GM18505 (cell line): ENCODE results near the gene HOOK2.
A peak's percentile ranks its signal among the peaks of the same experiment; 100 is the strongest.
"Not testable (repeated sequence)": the region's sequence is repeated elsewhere in the genome, so short reads cannot be mapped to it uniquely, and the experiment has no call there.

ENCODE experiments used
- ATAC-seq: cut with Tn5 transposase; IDR thresholded peaks from one replicate; pipeline ENCODE4 v1.9.1; 2021; ENCODE audit not compliant: unreplicated experiment
- POLR2A ChIP-seq: IDR thresholded peaks from 4 replicates; pipeline ENCODE4 v1.6.1; 2011; ENCODE audit warnings: borderline replicate concordance; ENCODE audit not compliant: insufficient read depth, insufficient read length; ENCODE audit errors: extremely low read depth

The HOOK2 gene

DNA sequence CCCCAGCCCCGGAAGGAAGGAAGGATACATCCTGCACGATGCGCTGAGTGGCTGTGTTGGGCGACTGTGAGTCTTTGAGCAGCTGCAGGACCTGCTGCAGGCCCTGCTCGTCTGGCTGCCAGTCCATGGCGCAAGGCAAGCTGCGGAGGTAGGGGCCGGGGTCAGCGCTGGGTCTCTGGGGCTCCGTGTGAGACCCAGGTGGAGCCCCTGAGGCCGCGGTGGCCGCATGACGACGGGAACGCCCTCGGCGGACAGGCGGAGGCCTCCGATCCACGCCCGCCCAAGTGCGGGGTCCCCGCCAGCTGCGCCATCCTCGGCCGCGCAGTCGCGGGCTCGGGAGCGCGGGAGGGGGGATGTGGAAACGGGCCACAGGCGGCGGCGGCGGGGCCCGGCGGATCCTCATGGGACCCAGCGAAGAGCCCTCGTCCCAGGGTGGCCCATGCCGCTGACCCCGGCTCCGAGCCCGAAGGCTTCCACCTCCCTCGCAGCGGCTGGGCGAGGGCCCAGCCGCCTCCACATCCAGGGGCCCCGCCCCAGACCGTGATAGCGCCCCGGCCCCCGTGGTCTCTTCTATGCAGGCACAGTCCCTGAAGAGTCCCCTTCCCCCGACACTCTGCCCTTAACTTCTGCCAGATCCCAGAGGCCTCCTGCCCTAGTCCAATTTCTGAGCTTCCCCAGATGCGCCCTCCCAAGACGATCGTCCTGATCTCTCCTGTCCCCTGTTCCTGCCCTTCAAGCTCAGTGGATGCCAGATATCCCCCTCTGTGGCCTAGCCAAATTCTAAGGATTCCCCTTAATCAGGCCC is 54.3 kb downstream of the HOOK2 start:
- peak; percentile 12 for TF ChIP-seq POLR2A
- ATAC-seq: no peak

- no peak for TF ChIP-seq POLR2A
- no peak for ATAC-seq
Observed at GRCh38 chr19:12720296-12720695, 55.1 kb downstream of the HOOK2 start.

GRCh38 chr19:12715929-12716328 is 59.4 kb downstream of the HOOK2 start:
- ATAC-seq: no peak

DNA sequence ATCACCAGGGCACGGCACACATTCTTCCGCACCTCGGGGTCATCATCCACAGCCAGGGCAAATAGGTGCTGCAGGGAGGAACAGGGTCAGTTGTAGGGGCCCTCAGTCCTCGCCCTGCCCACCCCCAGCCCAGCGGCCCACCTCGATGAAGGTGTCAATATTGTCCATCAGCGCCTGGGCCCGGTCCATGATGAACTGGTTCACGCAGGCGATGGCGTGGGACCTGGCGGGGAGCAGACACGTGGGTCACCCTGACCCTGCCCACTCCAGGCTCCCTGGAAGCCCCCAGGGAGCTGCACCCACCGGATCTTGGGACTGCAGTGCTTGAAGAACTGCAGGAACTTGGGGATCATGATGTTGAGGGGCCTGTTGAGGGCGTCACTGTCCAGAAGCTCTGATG is 60.2 kb downstream of the HOOK2 start:
- ATAC-seq: no peak
- no peak for TF ChIP-seq POLR2A

More at GRCh38 chr19:12715929-12716328, 59.4 kb downstream of the HOOK2 start:
- no peak for TF ChIP-seq POLR2A

DNA sequence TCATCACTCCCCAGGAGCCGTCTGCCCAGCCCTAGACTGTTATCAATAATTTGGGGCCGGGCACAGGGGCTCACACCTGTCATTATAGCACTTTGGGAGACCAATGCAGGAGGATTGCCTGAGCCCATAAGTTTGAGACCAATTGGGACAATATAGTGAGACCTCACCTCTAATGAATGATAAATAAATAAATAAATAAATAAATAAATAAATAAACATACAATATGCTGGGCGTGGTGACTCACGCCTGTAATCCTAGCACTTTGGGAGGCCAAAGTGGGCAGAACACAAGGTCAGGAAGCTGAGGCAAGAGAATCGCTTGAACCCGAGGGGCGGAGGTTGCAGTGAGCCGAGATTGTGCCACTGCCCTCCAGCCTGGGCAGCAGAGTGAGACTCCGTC is 62.0 kb downstream of the HOOK2 start:
- ATAC-seq: not testable (repeated sequence)
